GM23338 (cell line): ENCODE data around the gene RAB11FIP3. TPM values are rescaled to one million over a fixed set of nuclear protein-coding genes. Genes with fewer than 3 reads are reported as not detected.

Source experiments
- ATAC-seq: fragments of 200-7000 bp; cut with Tn5 transposase; 3 replicates; pipeline ENCODE4 v1.9.1; 2020
- DNase-seq: peaks from one replicate; pipeline ENCODE4 v3.0.0-alpha.2; 2015; ENCODE audit warnings: low spot score
- H2AFZ ChIP-seq: fragments of 200-600 bp; sonication (generic); 2 replicates; pipeline ENCODE4 v1.8.0; 2016; ENCODE audit warnings: antibody characterized with exemption, mild to moderate bottlenecking, moderate library complexity
- H3F3A ChIP-seq: fragments of 200-600 bp; sonication (generic); replicated peaks from 2 replicates; pipeline ENCODE4 v1.8.0; 2017; ENCODE audit warnings: antibody characterized with exemption, mixed run types, low read depth
- H3K27ac ChIP-seq: fragments of 200-600 bp; sonication (generic); 2 replicates; pipeline ENCODE4 v1.6.1; 2016; ENCODE audit warnings: low read depth
- H3K27me3 ChIP-seq: fragments of 200-600 bp; sonication (generic); 2 replicates; pipeline ENCODE4 v1.8.0; 2016; ENCODE audit warnings: mild to moderate bottlenecking, mixed run types, moderate library complexity; ENCODE audit not compliant: insufficient read depth
- H3K36me3 ChIP-seq: fragments of 200-600 bp; sonication (generic); 2 replicates; pipeline ENCODE4 v1.8.0; 2016; ENCODE audit warnings: mild to moderate bottlenecking; ENCODE audit not compliant: insufficient read depth
- H3K4me1 ChIP-seq: fragments of 200-600 bp; sonication (generic); 2 replicates; pipeline ENCODE4 v1.8.0; 2016; ENCODE audit warnings: mild to moderate bottlenecking, moderate library complexity; ENCODE audit not compliant: insufficient read depth
- H3K4me2 ChIP-seq: fragments of 200-600 bp; sonication (generic); 2 replicates; pipeline ENCODE4 v1.7.1; 2017; ENCODE audit warnings: mixed run types
- H3K4me3 ChIP-seq: fragments of 200-600 bp; sonication (generic); 2 replicates; pipeline ENCODE4 v1.6.1; 2016; ENCODE audit warnings: mixed run types
- H3K79me2 ChIP-seq: fragments of 200-600 bp; sonication (generic); replicated peaks from 2 replicates; pipeline ENCODE4 v1.8.0; 2017; ENCODE audit warnings: mild to moderate bottlenecking; ENCODE audit not compliant: insufficient read depth
- H3K9me2 ChIP-seq: fragments of 200-600 bp; sonication (generic); 2 replicates; pipeline ENCODE4 v1.8.0; 2017; ENCODE audit not compliant: insufficient read depth
- H4K20me1 ChIP-seq: fragments of 200-600 bp; sonication (generic); replicated peaks from 2 replicates; pipeline ENCODE4 v1.8.0; 2017; ENCODE audit warnings: mild to moderate bottlenecking; ENCODE audit not compliant: insufficient read depth
- H3K27ac Mint-ChIP-seq: 2 replicates; pipeline ENCODE4 v1.8.0; 2020; ENCODE audit warnings: inconsistent platforms, mild to moderate bottlenecking, moderate library complexity, mixed read lengths
- H3K27me3 Mint-ChIP-seq: 3 replicates; pipeline ENCODE4 v1.8.0; 2022; ENCODE audit warnings: low read depth, mild to moderate bottlenecking, moderate library complexity, mixed read lengths, inconsistent platforms; ENCODE audit not compliant: insufficient read depth, poor library complexity
- H3K36me3 Mint-ChIP-seq: 3 replicates; pipeline ENCODE4 v1.8.0; 2021; ENCODE audit warnings: low read depth, mild to moderate bottlenecking, inconsistent platforms, moderate library complexity, mixed read lengths
- H3K4me1 Mint-ChIP-seq: 3 replicates; pipeline ENCODE4 v1.8.0; 2020; ENCODE audit warnings: mild to moderate bottlenecking, inconsistent platforms, mixed read lengths
- H3K4me3 Mint-ChIP-seq: 3 replicates; pipeline ENCODE4 v1.8.0; 2021; ENCODE audit warnings: moderate library complexity, mild to moderate bottlenecking, inconsistent platforms, mixed read lengths
- H3K9me3 Mint-ChIP-seq: 3 replicates; pipeline ENCODE4 v1.8.0; 2020; ENCODE audit warnings: moderate library complexity, mild to moderate bottlenecking, inconsistent platforms, mixed read lengths
- CREB1 ChIP-seq: fragments of 250-450 bp; sonication (Bioruptor Pico); IDR thresholded peaks from 2 replicates; pipeline ENCODE4 v1.5.0; 2020; ENCODE audit warnings: low read depth, mild to moderate bottlenecking, moderate library complexity
- EZH2 ChIP-seq: fragments of 200-600 bp; sonication (generic); IDR thresholded peaks from one replicate; pipeline ENCODE4 v1.8.0; 2017; ENCODE audit warnings: antibody characterized with exemption, mild to moderate bottlenecking, low read depth; ENCODE audit not compliant: unreplicated experiment
- EZH2phosphoT487 ChIP-seq: fragments of 200-600 bp; sonication (generic); IDR thresholded peaks from one replicate; pipeline ENCODE4 v1.8.1; 2018; ENCODE audit warnings: antibody characterized with exemption; ENCODE audit not compliant: unreplicated experiment
- JUNB ChIP-seq: IDR thresholded peaks from one replicate; pipeline ENCODE4 v1.6.1; 2016; ENCODE audit warnings: antibody characterized with exemption; ENCODE audit not compliant: unreplicated experiment
- NANOG ChIP-seq: IDR thresholded peaks from 2 replicates; pipeline ENCODE4 v1.6.1; 2016; ENCODE audit warnings: antibody characterized with exemption, borderline replicate concordance
- POLR2AphosphoS5 ChIP-seq: IDR thresholded peaks from 2 replicates; pipeline ENCODE4 v1.6.1; 2016; ENCODE audit warnings: antibody characterized with exemption, low read depth
- STAT1 ChIP-seq: IDR thresholded peaks from one replicate; pipeline ENCODE4 v1.6.1; 2016; ENCODE audit warnings: antibody characterized with exemption; ENCODE audit not compliant: unreplicated experiment
- ZNF114 ChIP-seq: fragments of 250-450 bp; sonication (Bioruptor Pico); IDR thresholded peaks from 2 replicates; pipeline ENCODE4 v1.5.0; 2020; ENCODE audit warnings: mild to moderate bottlenecking, moderate library complexity
- ZNF331 ChIP-seq: fragments of 250-450 bp; sonication (Bioruptor Pico); IDR thresholded peaks from 2 replicates; pipeline ENCODE4 v1.5.0; 2020; ENCODE audit warnings: low read depth, mild to moderate bottlenecking, moderate library complexity
- polyA plus RNA-seq: library from polyadenylated mRNA; unstranded; fragments of >200 nt; fragmentation: Nextera tagmentation; extraction: Ambion mirVana; gene quantifications from 2 replicates; pipeline ENCODE4 v1.2.1, GENCODE V29; 2016
- total RNA-seq: library from RNA; depleted of rRNA; stranded (reverse); fragments of >200 nt; shearing (Covaris generic); gene quantifications from 2 replicates; pipeline ENCODE4 v1.2.3, GENCODE V29; 2014
- TF ChIP-seq, protein P1 (sequence below): IDR thresholded peaks from 2 replicates; pipeline ENCODE4 v1.6.1; 2016; ENCODE audit warnings: antibody characterized with exemption
- TF ChIP-seq, protein P2 (sequence below): fragments of 250-450 bp; sonication (Bioruptor Pico); IDR thresholded peaks from 2 replicates; pipeline ENCODE4 v1.5.0; 2020; ENCODE audit warnings: mild to moderate bottlenecking, moderate library complexity
- TF ChIP-seq, protein P3 (sequence below), 2 experiments: fragments of 200-600 bp in 1 of 2; sonication (generic) in 1 of 2; conservative IDR thresholded peaks; 2 replicates each; pipeline versions ENCODE4 v1.5.1 to v1.6.1; 2016 to 2017; ENCODE audit warnings: antibody characterized with exemption in 2 of 2, low read depth in 2 of 2, mild to moderate bottlenecking in 2 of 2, moderate library complexity in 1 of 2
- TF ChIP-seq, protein P4 (sequence below): IDR thresholded peaks from one replicate; pipeline ENCODE4 v1.6.1; 2018; ENCODE audit warnings: antibody characterized with exemption; ENCODE audit not compliant: unreplicated experiment

Gene RAB11FIP3
- total and polyA plus RNA-seq, 2 experiments from 2014 or later = 3.2 to 29.2 TPM

DNA sequence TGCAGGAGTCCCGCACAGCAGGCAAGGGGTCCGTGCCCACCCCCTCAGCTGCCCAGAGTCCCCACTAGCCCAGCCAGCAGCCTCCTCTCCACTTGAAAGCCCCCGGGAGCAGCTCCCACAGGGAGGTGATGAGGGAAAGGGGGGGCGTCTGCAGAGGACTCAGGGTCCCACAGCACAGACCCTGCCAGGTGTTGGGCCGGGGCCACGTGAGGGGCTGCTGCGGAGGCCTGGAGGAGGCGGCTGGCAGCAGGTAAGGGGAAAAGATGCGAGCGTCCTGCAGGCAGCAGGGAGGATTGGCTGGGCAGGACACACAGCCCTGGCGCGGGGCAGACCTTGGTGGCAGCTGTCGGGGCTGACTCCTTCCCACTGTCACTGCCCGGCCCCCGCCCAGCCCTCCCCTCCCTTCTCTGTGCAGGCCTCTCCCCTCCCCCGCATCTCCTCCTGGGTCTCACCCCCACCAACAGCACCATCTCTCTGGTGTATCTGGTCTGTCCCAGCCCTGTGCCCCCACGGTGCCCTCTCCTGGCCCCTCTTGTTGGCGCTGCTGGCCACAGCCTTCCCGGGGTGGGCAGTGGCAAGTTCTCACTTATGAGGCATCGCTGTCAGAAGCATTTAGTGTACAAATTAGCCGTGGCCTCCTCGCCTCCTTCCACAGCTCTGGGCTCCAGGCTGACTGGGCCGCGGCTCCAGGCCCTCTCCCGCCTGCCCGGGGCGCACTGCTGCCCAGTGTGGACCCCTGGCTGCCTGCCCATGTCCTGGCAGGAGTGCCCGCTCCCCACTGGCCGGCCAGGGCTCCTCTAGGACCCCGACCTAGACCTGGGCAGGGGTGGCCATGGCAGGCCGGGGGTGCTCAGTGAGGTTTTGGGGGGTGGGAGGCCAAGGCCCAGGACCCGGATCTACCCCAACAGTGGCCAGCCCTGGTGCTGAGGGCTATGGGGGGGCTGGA, 130.4 kb downstream of the RAB11FIP3 start:
- Histone ChIP-seq H3K27me3 (peaks cover 24% of the 10 kb centered on the region), H2AFZ (no peak overlapping the region), H3F3A (0 out of 2 replicates have a peak, but pooled peaks cover 3% of the 10 kb centered on the region), H3K36me3 (no peaks in the 10 kb centered on the region), H3K79me2 (no peaks in the 10 kb centered on the region), H3K4me2 (no peak overlapping the region), H3K4me3 (no peak overlapping the region), H3K9me2 (no peaks in the 10 kb centered on the region), H4K20me1 (no peaks in the 10 kb centered on the region; the same call in 1 of the 2 replicates), H3K27ac (no peak overlapping the region), H3K4me1 (no peaks in the 10 kb centered on the region; the same call in 1 of the 2 replicates)
- TF ChIP-seq CREB1 (CRISPR knock-in tag) = no peak
- TF ChIP-seq ZNF114 (CRISPR knock-in tag) = no peak
- no peak for TF ChIP-seq STAT1
- TF ChIP-seq, protein P1, sequence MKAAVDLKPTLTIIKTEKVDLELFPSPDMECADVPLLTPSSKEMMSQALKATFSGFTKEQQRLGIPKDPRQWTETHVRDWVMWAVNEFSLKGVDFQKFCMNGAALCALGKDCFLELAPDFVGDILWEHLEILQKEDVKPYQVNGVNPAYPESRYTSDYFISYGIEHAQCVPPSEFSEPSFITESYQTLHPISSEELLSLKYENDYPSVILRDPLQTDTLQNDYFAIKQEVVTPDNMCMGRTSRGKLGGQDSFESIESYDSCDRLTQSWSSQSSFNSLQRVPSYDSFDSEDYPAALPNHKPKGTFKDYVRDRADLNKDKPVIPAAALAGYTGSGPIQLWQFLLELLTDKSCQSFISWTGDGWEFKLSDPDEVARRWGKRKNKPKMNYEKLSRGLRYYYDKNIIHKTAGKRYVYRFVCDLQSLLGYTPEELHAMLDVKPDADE = no peak
- TF ChIP-seq NANOG = no peak
- no peak for TF ChIP-seq JUNB
- TF ChIP-seq, protein P2, sequence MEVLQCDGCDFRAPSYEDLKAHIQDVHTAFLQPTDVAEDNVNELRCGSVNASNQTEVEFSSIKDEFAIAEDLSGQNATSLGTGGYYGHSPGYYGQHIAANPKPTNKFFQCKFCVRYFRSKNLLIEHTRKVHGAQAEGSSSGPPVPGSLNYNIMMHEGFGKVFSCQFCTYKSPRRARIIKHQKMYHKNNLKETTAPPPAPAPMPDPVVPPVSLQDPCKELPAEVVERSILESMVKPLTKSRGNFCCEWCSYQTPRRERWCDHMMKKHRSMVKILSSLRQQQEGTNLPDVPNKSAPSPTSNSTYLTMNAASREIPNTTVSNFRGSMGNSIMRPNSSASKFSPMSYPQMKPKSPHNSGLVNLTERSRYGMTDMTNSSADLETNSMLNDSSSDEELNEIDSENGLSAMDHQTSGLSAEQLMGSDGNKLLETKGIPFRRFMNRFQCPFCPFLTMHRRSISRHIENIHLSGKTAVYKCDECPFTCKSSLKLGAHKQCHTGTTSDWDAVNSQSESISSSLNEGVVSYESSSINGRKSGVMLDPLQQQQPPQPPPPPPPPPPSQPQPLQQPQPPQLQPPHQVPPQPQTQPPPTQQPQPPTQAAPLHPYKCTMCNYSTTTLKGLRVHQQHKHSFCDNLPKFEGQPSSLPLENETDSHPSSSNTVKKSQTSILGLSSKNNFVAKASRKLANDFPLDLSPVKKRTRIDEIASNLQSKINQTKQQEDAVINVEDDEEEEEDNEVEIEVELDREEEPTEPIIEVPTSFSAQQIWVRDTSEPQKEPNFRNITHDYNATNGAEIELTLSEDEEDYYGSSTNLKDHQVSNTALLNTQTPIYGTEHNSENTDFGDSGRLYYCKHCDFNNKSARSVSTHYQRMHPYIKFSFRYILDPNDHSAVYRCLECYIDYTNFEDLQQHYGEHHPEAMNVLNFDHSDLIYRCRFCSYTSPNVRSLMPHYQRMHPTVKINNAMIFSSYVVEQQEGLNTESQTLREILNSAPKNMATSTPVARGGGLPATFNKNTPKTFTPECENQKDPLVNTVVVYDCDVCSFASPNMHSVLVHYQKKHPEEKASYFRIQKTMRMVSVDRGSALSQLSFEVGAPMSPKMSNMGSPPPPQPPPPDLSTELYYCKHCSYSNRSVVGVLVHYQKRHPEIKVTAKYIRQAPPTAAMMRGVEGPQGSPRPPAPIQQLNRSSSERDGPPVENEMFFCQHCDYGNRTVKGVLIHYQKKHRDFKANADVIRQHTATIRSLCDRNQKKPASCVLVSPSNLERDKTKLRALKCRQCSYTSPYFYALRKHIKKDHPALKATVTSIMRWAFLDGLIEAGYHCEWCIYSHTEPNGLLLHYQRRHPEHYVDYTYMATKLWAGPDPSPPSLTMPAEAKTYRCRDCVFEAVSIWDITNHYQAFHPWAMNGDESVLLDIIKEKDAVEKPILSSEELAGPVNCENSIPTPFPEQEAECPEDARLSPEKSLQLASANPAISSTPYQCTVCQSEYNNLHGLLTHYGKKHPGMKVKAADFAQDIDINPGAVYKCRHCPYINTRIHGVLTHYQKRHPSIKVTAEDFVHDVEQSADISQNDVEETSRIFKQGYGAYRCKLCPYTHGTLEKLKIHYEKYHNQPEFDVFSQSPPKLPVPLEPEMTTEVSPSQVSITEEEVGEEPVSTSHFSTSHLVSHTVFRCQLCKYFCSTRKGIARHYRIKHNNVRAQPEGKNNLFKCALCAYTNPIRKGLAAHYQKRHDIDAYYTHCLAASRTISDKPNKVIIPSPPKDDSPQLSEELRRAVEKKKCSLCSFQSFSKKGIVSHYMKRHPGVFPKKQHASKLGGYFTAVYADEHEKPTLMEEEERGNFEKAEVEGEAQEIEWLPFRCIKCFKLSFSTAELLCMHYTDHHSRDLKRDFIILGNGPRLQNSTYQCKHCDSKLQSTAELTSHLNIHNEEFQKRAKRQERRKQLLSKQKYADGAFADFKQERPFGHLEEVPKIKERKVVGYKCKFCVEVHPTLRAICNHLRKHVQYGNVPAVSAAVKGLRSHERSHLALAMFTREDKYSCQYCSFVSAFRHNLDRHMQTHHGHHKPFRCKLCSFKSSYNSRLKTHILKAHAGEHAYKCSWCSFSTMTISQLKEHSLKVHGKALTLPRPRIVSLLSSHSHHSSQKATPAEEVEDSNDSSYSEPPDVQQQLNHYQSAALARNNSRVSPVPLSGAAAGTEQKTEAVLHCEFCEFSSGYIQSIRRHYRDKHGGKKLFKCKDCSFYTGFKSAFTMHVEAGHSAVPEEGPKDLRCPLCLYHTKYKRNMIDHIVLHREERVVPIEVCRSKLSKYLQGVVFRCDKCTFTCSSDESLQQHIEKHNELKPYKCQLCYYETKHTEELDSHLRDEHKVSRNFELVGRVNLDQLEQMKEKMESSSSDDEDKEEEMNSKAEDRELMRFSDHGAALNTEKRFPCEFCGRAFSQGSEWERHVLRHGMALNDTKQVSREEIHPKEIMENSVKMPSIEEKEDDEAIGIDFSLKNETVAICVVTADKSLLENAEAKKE (CRISPR knock-in tag) = no peak
- TF ChIP-seq, protein P3, sequence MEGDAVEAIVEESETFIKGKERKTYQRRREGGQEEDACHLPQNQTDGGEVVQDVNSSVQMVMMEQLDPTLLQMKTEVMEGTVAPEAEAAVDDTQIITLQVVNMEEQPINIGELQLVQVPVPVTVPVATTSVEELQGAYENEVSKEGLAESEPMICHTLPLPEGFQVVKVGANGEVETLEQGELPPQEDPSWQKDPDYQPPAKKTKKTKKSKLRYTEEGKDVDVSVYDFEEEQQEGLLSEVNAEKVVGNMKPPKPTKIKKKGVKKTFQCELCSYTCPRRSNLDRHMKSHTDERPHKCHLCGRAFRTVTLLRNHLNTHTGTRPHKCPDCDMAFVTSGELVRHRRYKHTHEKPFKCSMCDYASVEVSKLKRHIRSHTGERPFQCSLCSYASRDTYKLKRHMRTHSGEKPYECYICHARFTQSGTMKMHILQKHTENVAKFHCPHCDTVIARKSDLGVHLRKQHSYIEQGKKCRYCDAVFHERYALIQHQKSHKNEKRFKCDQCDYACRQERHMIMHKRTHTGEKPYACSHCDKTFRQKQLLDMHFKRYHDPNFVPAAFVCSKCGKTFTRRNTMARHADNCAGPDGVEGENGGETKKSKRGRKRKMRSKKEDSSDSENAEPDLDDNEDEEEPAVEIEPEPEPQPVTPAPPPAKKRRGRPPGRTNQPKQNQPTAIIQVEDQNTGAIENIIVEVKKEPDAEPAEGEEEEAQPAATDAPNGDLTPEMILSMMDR (conservative IDR thresholded peaks at IDR 0.05; ENCODE audit: low read depth in 2 of 2) = no peak; a peak in 1 of 4 replicates
- no peak for TF ChIP-seq ZNF331 (CRISPR knock-in tag)
- TF ChIP-seq, protein P4, sequence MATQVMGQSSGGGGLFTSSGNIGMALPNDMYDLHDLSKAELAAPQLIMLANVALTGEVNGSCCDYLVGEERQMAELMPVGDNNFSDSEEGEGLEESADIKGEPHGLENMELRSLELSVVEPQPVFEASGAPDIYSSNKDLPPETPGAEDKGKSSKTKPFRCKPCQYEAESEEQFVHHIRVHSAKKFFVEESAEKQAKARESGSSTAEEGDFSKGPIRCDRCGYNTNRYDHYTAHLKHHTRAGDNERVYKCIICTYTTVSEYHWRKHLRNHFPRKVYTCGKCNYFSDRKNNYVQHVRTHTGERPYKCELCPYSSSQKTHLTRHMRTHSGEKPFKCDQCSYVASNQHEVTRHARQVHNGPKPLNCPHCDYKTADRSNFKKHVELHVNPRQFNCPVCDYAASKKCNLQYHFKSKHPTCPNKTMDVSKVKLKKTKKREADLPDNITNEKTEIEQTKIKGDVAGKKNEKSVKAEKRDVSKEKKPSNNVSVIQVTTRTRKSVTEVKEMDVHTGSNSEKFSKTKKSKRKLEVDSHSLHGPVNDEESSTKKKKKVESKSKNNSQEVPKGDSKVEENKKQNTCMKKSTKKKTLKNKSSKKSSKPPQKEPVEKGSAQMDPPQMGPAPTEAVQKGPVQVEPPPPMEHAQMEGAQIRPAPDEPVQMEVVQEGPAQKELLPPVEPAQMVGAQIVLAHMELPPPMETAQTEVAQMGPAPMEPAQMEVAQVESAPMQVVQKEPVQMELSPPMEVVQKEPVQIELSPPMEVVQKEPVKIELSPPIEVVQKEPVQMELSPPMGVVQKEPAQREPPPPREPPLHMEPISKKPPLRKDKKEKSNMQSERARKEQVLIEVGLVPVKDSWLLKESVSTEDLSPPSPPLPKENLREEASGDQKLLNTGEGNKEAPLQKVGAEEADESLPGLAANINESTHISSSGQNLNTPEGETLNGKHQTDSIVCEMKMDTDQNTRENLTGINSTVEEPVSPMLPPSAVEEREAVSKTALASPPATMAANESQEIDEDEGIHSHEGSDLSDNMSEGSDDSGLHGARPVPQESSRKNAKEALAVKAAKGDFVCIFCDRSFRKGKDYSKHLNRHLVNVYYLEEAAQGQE = no peak
- no peak for TF ChIP-seq EZH2phosphoT487
- TF ChIP-seq POLR2AphosphoS5 = no peak
- no peak for TF ChIP-seq EZH2
- no peak overlapping the region for H3K27ac Mint-ChIP-seq
- peaks cover 3% of the 10 kb centered on the region; the same call in 1 of the 3 replicates for H3K36me3 Mint-ChIP-seq
- no peaks in the 10 kb centered on the region for H3K9me3 Mint-ChIP-seq
- no peaks in the 10 kb centered on the region for H3K4me1 Mint-ChIP-seq
- H3K4me3 Mint-ChIP-seq = no peak overlapping the region
- peaks cover 12% of the 10 kb centered on the region for H3K27me3 Mint-ChIP-seq
- ATAC-seq = no peak; the same call in 2 of the 3 replicates
- DNase-seq = no peak
